K562 (cell line): ENCODE measurements around the gene IGSF21. TPM values are rescaled to one million over a fixed set of nuclear protein-coding genes. Genes with fewer than 3 reads are reported as not detected.

Experiments
- ATAC-seq: fragments of 200-7000 bp; cut with Tn5 transposase; 3 replicates; pipeline ENCODE4 v1.9.1; 2020; ENCODE audit warnings: moderate library complexity
- BruUV-seq: library from RNA; stranded (reverse); fragments of 400-500 nt; replicated peaks from 2 replicates; lab custom pipeline; 2021; lab: Mats Ljungman, UMichigan
- CTCF ChIA-PET: fragments of 300-600 bp; formaldehyde crosslinking; extraction: SDS; loops from one replicate; lab custom pipeline; 2021; ENCODE audit warnings: low intra/inter-chr PET ratio; lab: Yijun Ruan, JAX
- POLR2A ChIA-PET: fragments of 300-600, 350-650 bp; sonication (Branson Sonifier 250); formaldehyde crosslinking; extraction: SDS; loops from one replicate; lab custom pipeline; 2021; ENCODE audit warnings: antibody characterized with exemption, inconsistent platforms; lab: Yijun Ruan, JAX
- DNase-seq, 4 experiments: peaks; one replicate each; pipeline versions ENCODE4 v3.0.0 to v3.0.0-alpha.2; 2011 to 2018; ENCODE audit warnings: low spot score in 3 of 4, mixed read lengths in 3 of 4; ENCODE audit errors: extremely low read depth in 1 of 4
- FAIRE-seq: peaks from 2 replicates; lab custom pipeline; 2011; peaks lifted over from hg19 to GRCh38; lab: Jason Lieb, UNC
- H2AFZ ChIP-seq: 2 replicates; pipeline ENCODE4 v1.6.0; 2011; ENCODE audit warnings: low read depth, low read length, control low read depth, inconsistent platforms
- H3K27ac ChIP-seq: fragments of 200-600 bp; 3 replicates; pipeline ENCODE4 v1.8.0; 2011; ENCODE audit warnings: low read depth, mild to moderate bottlenecking, control low read depth, inconsistent platforms, low read length, moderate library complexity, mixed read lengths; ENCODE audit errors: extremely low read depth
- H3K27me3 ChIP-seq, 2 experiments: fragments of 300-600 bp in 1 of 2; 2 replicates in 1 of 2; 3 replicates in 1 of 2; pipeline versions ENCODE4 v1.6.0 to v1.8.0; 2011; ENCODE audit warnings: inconsistent platforms in 2 of 2, low read length in 2 of 2, mild to moderate bottlenecking in 1 of 2, mixed read lengths in 1 of 2, moderate library complexity in 1 of 2; ENCODE audit not compliant: control insufficient read depth in 2 of 2, insufficient read depth in 2 of 2
- H3K36me3 ChIP-seq: fragments of 300-600 bp; 3 replicates; pipeline ENCODE4 v1.8.0; 2011; ENCODE audit warnings: mild to moderate bottlenecking, low read length, inconsistent platforms; ENCODE audit not compliant: control insufficient read depth, insufficient read depth
- H3K4me1 ChIP-seq, 2 experiments: fragments of 200-600 bp in 1 of 2; replicated peaks in 1 of 2; 2 replicates in 1 of 2; 3 replicates in 1 of 2; pipeline versions ENCODE4 v1.5.1 to v1.8.0; 2011; ENCODE audit warnings: inconsistent platforms in 2 of 2, low read length in 2 of 2, mild to moderate bottlenecking in 1 of 2, mixed read lengths in 1 of 2, moderate library complexity in 1 of 2; ENCODE audit not compliant: control insufficient read depth in 2 of 2, insufficient read depth in 2 of 2
- H3K4me2 ChIP-seq: 2 replicates; pipeline ENCODE4 v1.6.1; 2011; ENCODE audit warnings: low read length, control low read depth, inconsistent platforms, mixed read lengths; ENCODE audit not compliant: insufficient read depth
- H3K4me3 ChIP-seq: fragments of 200-600 bp; sonication (generic), shearing (Covaris generic); 2 replicates; pipeline ENCODE4 v1.5.1; 2016; ENCODE audit warnings: control low read depth, inconsistent platforms
- H3K79me2 ChIP-seq: fragments of 200-600 bp; 3 replicates; pipeline ENCODE4 v1.8.0; 2011; ENCODE audit warnings: low read length, inconsistent platforms; ENCODE audit not compliant: control insufficient read depth, insufficient read depth
- H3K9ac ChIP-seq, 2 experiments: 2 replicates each; pipeline versions ENCODE4 v1.6.0 to v1.6.1; 2011; ENCODE audit warnings: low read depth in 2 of 2, low read length in 2 of 2, control low read depth in 1 of 2, inconsistent platforms in 1 of 2, mild to moderate bottlenecking in 1 of 2, mixed read lengths in 1 of 2; ENCODE audit not compliant: insufficient read depth in 1 of 2
- H3K9me1 ChIP-seq: one replicate; pipeline ENCODE4 v1.6.0; 2011; ENCODE audit warnings: inconsistent platforms, mild to moderate bottlenecking, low read length, moderate library complexity; ENCODE audit not compliant: control insufficient read depth, insufficient read depth
- H3K9me3 ChIP-seq: replicated peaks from 2 replicates; pipeline ENCODE4 v1.5.1; 2011; ENCODE audit warnings: low read depth, low read length, inconsistent platforms; ENCODE audit not compliant: control insufficient read depth, insufficient read depth
- H4K20me1 ChIP-seq: replicated peaks from 2 replicates; pipeline ENCODE4 v1.6.1; 2011; ENCODE audit warnings: low read length, inconsistent platforms, mixed read lengths; ENCODE audit not compliant: control insufficient read depth, insufficient read depth
- CBX5 ChIP-seq: IDR thresholded peaks from 2 replicates; pipeline ENCODE4 v1.6.1; 2014; ENCODE audit warnings: low read depth, borderline replicate concordance
- CHD4 ChIP-seq: fragments of 200-600 bp; sonication (generic); IDR thresholded peaks from 3 replicates; pipeline ENCODE4 v1.6.1; 2012; ENCODE audit warnings: low read depth, mild to moderate bottlenecking, mixed read lengths, low read length, inconsistent platforms; ENCODE audit not compliant: insufficient read depth, insufficient replicate concordance, poor library complexity, severe bottlenecking
- ELF2 ChIP-seq: fragments of 250-450 bp; sonication (Bioruptor Pico); IDR thresholded peaks from 2 replicates; pipeline ENCODE4 v1.5.0; 2021; ENCODE audit warnings: mild to moderate bottlenecking
- ERF ChIP-seq: fragments of 450-650 bp; formaldehyde crosslinking; IDR thresholded peaks from 2 replicates; pipeline ENCODE4 v1.4.0; 2020; ENCODE audit warnings: mild to moderate bottlenecking, mixed read lengths
- ETV5 ChIP-seq: sonication (generic); formaldehyde crosslinking; IDR thresholded peaks from 2 replicates; pipeline ENCODE4 v1.4.0; 2020; ENCODE audit warnings: low read depth, mild to moderate bottlenecking, missing genetic modification reagents
- FOXJ2 ChIP-seq: fragments of 200-800 bp; sonication (Bioruptor generic); IDR thresholded peaks from 2 replicates; pipeline ENCODE4 v1.6.1; 2016; ENCODE audit warnings: missing genetic modification characterization, missing compliant biosample characterization
- GTF2A2 ChIP-seq: IDR thresholded peaks from 2 replicates; pipeline ENCODE4 v1.6.1; 2016; ENCODE audit warnings: mild to moderate bottlenecking, missing genetic modification characterization, missing compliant biosample characterization
- HMG20A ChIP-seq: fragments of 450-650 bp; formaldehyde crosslinking; conservative IDR thresholded peaks from 2 replicates; pipeline ENCODE4 v1.4.0; 2020; ENCODE audit warnings: mild to moderate bottlenecking, mixed read lengths
- HNRNPK ChIP-seq: fragments of 200-400 bp; formaldehyde crosslinking; IDR thresholded peaks from one replicate; pipeline ENCODE4 v1.6.1; 2018; ENCODE audit warnings: mild to moderate bottlenecking, low read depth, low read length; ENCODE audit not compliant: poor library complexity, severe bottlenecking
- NCOA4 ChIP-seq: fragments of 450-650 bp; IDR thresholded peaks from 2 replicates; pipeline ENCODE4 v1.6.1; 2018; ENCODE audit warnings: mild to moderate bottlenecking; ENCODE audit not compliant: partially characterized antibody
- RBM25 ChIP-seq: fragments of 200-400 bp; formaldehyde crosslinking; IDR thresholded peaks from 2 replicates; pipeline ENCODE4 v1.6.1; 2018; ENCODE audit warnings: low read length, low read depth, moderate library complexity; ENCODE audit not compliant: severe bottlenecking
- U2AF2 ChIP-seq: fragments of 200-400 bp; formaldehyde crosslinking; optimal IDR thresholded peaks from 2 replicates; pipeline ENCODE3; 2017; ENCODE audit warnings: low read depth, mild to moderate bottlenecking, low read length
- WGBS: fragments of 100-300 bp; shearing (Covaris generic); methylation state at CpG from one replicate; pipeline ENCODE4 v1.1.6; 2016; ENCODE audit warnings: low coverage, mixed read lengths; ENCODE audit not compliant: insufficient coverage; ENCODE audit errors: missing lambda C conversion rate; 5-methylcytosine and 5-hydroxymethylcytosine counted together
- in situ Hi-C: fragments of 300-500 bp; cut with MboI; formaldehyde crosslinking; loops from 4 replicates; pipeline ENCODE4 v1.15.0; 2018; ENCODE audit warnings: inconsistent platforms, mixed read lengths
- intact Hi-C: fragments of 100-400 bp; cut with micrococcal nuclease; formaldehyde crosslinking; loops from 2 replicates; pipeline ENCODE4 v1.14.2; 2022
- polyA plus RNA-seq, 8 experiments: library from polyadenylated mRNA; depleted of rRNA in 4 of 8; stranded (reverse) in 5 of 8; unstranded in 3 of 8; fragments of >200 nt; fragmentation: Nextera tagmentation in 2 of 8; fragmentation: Illumina TruSeq in 1 of 8; extraction: Ambion mirVana in 2 of 8; extraction: Trizol in 1 of 8; gene quantifications; 2 replicates each; pipeline versions ENCODE4 v1.2.1 to v1.2.3, GENCODE V29; 2011 to 2014; ENCODE audit warnings: inconsistent platforms in 1 of 8, missing spikeins in 1 of 8
- total RNA-seq, 7 experiments: library from RNA; depleted of rRNA in 6 of 7; stranded (reverse); fragments of >200 nt in 6 of 7; fragmentation: Illumina TruSeq in 2 of 7; extraction: Trizol in 2 of 7; gene quantifications; 2 replicates each; pipeline versions ENCODE4 v1.2.1 to v1.2.3, GENCODE V29; 2011 to 2021; ENCODE audit warnings: low replicate concordance in 1 of 7
- TF ChIP-seq, protein P1 (sequence below): sonication (generic); formaldehyde crosslinking; IDR thresholded peaks from 2 replicates; pipeline ENCODE4 v1.8.0; 2023; ENCODE audit warnings: mild to moderate bottlenecking, missing genetic modification reagents
- TF ChIP-seq, protein P2 (sequence below): sonication (generic); formaldehyde crosslinking; IDR thresholded peaks from 2 replicates; pipeline ENCODE4 v1.8.0; 2022; ENCODE audit warnings: missing genetic modification reagents, mild to moderate bottlenecking, moderate library complexity, borderline replicate concordance
- TF ChIP-seq, protein P3 (sequence below): fragments of 250-450 bp; sonication (Bioruptor Pico); IDR thresholded peaks from 2 replicates; pipeline ENCODE4 v1.8.0; 2021; ENCODE audit warnings: moderate library complexity, mild to moderate bottlenecking, inconsistent platforms

Gene IGSF21
- total and polyA plus RNA-seq, 9 of the 15 experiments (the other 6 are each of a cell fraction or from before 2014, with no cell fraction given) = not detected

DNA sequence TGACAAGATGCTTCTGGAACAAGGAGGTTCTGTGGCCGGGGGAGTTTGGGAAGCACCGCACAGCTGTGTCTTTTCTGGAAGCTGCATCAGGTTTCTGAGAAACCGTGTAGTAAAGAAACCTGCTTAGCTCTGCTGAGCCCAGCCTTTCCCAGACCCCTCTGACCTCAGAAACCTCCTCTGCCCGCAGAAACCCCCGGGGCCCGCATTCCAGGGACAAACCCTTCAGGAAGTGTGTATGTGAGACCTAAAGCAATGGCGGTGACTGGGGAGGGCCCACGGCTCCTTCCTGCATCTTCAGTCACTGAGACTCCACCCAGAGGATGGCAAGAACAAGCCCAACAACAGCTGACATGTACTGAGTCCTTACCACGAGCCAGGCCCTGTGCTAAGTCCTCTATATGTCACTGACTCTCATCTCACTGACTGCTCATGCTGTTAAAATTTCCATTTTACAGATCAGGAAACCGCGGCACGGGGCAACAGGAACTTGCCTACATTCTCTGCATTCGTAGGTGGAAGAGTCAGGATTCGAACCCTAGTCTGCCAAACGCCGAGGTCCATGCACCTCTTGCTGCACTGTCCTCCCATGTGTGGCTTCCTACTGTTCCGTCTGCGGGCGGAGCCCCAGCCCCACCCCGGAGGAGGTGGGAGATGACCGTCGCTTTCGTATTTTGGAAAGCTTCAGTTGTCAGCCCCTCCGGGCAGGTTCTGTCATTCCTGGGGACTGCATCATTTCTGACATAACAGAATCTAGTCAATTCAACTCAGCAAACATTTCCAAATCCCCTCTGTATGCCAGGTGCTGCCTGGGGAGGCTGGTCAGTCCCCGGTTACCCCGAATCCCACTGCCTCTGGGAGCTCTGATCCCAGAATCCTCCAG is 299.8 kb downstream of the IGSF21 start:
- POLR2A ChIA-PET = interaction anchor here (0.5 to 0.6 kb wide), 2 partner anchors 59 to 1077 kb away, joined by 3 read pairs; no protein-coding TSS in a partner anchor
- peaks cover 16% of the 10 kb centered on the region for H3K9me3 ChIP-seq
- no peaks in the 10 kb centered on the region for H3K36me3 ChIP-seq
- no peak for DNase-seq
- no TSS peak for BruUV-seq
- H4K20me1 ChIP-seq = no peaks in the 10 kb centered on the region
- in situ Hi-C loops = no loop called here
- CTCF ChIA-PET = no interaction called here
- 7% methylated on average over 26 of the region's 26 CpGs for WGBS
- H3K27me3 ChIP-seq = peaks cover 0 to 14% of the 10 kb centered on the region in 2 experiments; a peak in 1 of 5 replicates
- FAIRE-seq = no peak
- intact Hi-C loops = no loop called here
- H3K4me1 ChIP-seq = peaks cover 3 to 29% of the 10 kb centered on the region in 2 experiments; a peak in 4 of 5 replicates
- H2AFZ ChIP-seq = peak overlapping the region; percentile 18
- H3K4me2 ChIP-seq = peak overlapping the region; percentile 9; the same call in 1 of the 2 replicates
- H3K9me1 ChIP-seq = no peaks in the 10 kb centered on the region
- H3K27ac ChIP-seq = no peak overlapping the region
- H3K9ac ChIP-seq = no peak overlapping the region
- peak; percentile 60; the same call in 2 of the 3 replicates for ATAC-seq
- no peak overlapping the region for H3K4me3 ChIP-seq
- no peaks in the 10 kb centered on the region for H3K79me2 ChIP-seq
- no peak for TF ChIP-seq GTF2A2 (tag)
- TF ChIP-seq, protein P1, sequence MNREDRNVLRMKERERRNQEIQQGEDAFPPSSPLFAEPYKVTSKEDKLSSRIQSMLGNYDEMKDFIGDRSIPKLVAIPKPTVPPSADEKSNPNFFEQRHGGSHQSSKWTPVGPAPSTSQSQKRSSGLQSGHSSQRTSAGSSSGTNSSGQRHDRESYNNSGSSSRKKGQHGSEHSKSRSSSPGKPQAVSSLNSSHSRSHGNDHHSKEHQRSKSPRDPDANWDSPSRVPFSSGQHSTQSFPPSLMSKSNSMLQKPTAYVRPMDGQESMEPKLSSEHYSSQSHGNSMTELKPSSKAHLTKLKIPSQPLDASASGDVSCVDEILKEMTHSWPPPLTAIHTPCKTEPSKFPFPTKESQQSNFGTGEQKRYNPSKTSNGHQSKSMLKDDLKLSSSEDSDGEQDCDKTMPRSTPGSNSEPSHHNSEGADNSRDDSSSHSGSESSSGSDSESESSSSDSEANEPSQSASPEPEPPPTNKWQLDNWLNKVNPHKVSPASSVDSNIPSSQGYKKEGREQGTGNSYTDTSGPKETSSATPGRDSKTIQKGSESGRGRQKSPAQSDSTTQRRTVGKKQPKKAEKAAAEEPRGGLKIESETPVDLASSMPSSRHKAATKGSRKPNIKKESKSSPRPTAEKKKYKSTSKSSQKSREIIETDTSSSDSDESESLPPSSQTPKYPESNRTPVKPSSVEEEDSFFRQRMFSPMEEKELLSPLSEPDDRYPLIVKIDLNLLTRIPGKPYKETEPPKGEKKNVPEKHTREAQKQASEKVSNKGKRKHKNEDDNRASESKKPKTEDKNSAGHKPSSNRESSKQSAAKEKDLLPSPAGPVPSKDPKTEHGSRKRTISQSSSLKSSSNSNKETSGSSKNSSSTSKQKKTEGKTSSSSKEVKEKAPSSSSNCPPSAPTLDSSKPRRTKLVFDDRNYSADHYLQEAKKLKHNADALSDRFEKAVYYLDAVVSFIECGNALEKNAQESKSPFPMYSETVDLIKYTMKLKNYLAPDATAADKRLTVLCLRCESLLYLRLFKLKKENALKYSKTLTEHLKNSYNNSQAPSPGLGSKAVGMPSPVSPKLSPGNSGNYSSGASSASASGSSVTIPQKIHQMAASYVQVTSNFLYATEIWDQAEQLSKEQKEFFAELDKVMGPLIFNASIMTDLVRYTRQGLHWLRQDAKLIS (CRISPR knock-in tag) = no peak
- TF ChIP-seq CHD4 = peak; percentile 32
- no peak for TF ChIP-seq U2AF2
- TF ChIP-seq, protein P2, sequence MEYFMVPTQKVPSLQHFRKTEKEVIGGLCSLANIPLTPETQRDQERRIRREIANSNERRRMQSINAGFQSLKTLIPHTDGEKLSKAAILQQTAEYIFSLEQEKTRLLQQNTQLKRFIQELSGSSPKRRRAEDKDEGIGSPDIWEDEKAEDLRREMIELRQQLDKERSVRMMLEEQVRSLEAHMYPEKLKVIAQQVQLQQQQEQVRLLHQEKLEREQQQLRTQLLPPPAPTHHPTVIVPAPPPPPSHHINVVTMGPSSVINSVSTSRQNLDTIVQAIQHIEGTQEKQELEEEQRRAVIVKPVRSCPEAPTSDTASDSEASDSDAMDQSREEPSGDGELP (CRISPR knock-in tag) = peak; percentile 68; the same call in 1 of the 2 replicates
- TF ChIP-seq ELF2 (CRISPR knock-in tag) = no peak
- TF ChIP-seq ETV5 (CRISPR knock-in tag) = no peak
- TF ChIP-seq, protein P3, sequence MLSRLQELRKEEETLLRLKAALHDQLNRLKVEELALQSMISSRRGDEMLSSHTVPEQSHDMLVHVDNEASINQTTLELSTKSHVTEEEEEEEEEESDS (CRISPR knock-in tag) = no peak
- peak; percentile 9 for TF ChIP-seq RBM25
- no peak for TF ChIP-seq FOXJ2
- no peak for TF ChIP-seq HMG20A (CRISPR knock-in tag)
- TF ChIP-seq CBX5 = no peak
- TF ChIP-seq NCOA4 = no peak
- TF ChIP-seq ERF (CRISPR knock-in tag) = 0 out of 2 replicates have a peak, but pooled peaks have one; percentile 32
- TF ChIP-seq HNRNPK = no peak
